K562 (cell line): ENCODE measurements around the gene DNAJC2. TPM values are rescaled to one million over a fixed set of nuclear protein-coding genes. Genes with fewer than 3 reads are reported as not detected.
A peak's percentile ranks its signal among the peaks of the same experiment; 100 is the strongest.

Experiments
- ARID1B ChIP-seq: fragments of 450-650 bp; IDR thresholded peaks from 2 replicates; pipeline ENCODE4 v1.6.1; 2016; ENCODE audit warnings: antibody characterized with exemption, mild to moderate bottlenecking, inconsistent platforms
- EP400 ChIP-seq: fragments of 450-650 bp; IDR thresholded peaks from 2 replicates; pipeline ENCODE4 v1.6.1; 2017; ENCODE audit warnings: antibody characterized with exemption, mild to moderate bottlenecking, moderate library complexity
- KDM1A ChIP-seq, 2 experiments: fragments of 450-650 bp; IDR thresholded peaks; 2 replicates each; pipeline ENCODE4 v1.6.1; 2016; ENCODE audit warnings: mild to moderate bottlenecking in 2 of 2
- L3MBTL2 ChIP-seq: fragments of 450-650 bp; IDR thresholded peaks from 2 replicates; pipeline ENCODE4 v1.6.1; 2016; ENCODE audit warnings: mild to moderate bottlenecking, moderate library complexity
- NR1H2 ChIP-seq: sonication (generic); formaldehyde crosslinking; IDR thresholded peaks from 2 replicates; pipeline ENCODE4 v1.4.0; 2020; ENCODE audit warnings: mild to moderate bottlenecking, missing genetic modification reagents
- SMAD3 ChIP-seq: fragments of 450-650 bp; formaldehyde crosslinking; conservative IDR thresholded peaks from 2 replicates; pipeline ENCODE4 v1.4.0; 2020; ENCODE audit warnings: mild to moderate bottlenecking
- SMAD4 ChIP-seq: fragments of 250-450 bp; sonication (Bioruptor Pico); conservative IDR thresholded peaks from 2 replicates; pipeline ENCODE4 v1.8.0; 2021; ENCODE audit warnings: inconsistent platforms, mild to moderate bottlenecking, moderate library complexity
- TBP ChIP-seq: optimal IDR thresholded peaks from 2 replicates; pipeline ENCODE3; 2011; ENCODE audit warnings: low read depth, low read length, improper control_type of control experiment
- TCF7 ChIP-seq: sonication (generic); IDR thresholded peaks from 2 replicates; pipeline ENCODE4 v1.6.1; 2016; ENCODE audit warnings: antibody characterized with exemption, borderline replicate concordance
- XRCC5 ChIP-seq: fragments of 200-400 bp; formaldehyde crosslinking; IDR thresholded peaks from 2 replicates; pipeline ENCODE4 v1.6.1; 2017; ENCODE audit warnings: low read depth, mild to moderate bottlenecking, low read length
- ZNF174 ChIP-seq: fragments of 250-450 bp; sonication (Bioruptor Pico); IDR thresholded peaks from 2 replicates; pipeline ENCODE4 v1.4.0; 2020; ENCODE audit warnings: mild to moderate bottlenecking
- polyA plus RNA-seq, 8 experiments: library from polyadenylated mRNA; depleted of rRNA in 4 of 8; stranded (reverse) in 5 of 8; unstranded in 3 of 8; fragments of >200 nt; fragmentation: Nextera tagmentation in 2 of 8; fragmentation: Illumina TruSeq in 1 of 8; extraction: Ambion mirVana in 2 of 8; extraction: Trizol in 1 of 8; gene quantifications; 2 replicates each; pipeline versions ENCODE4 v1.2.1 to v1.2.3, GENCODE V29; 2011 to 2014; ENCODE audit warnings: inconsistent platforms in 1 of 8, missing spikeins in 1 of 8
- total RNA-seq, 7 experiments: library from RNA; depleted of rRNA in 6 of 7; stranded (reverse); fragments of >200 nt in 6 of 7; fragmentation: Illumina TruSeq in 2 of 7; extraction: Trizol in 2 of 7; gene quantifications; 2 replicates each; pipeline versions ENCODE4 v1.2.1 to v1.2.3, GENCODE V29; 2011 to 2021; ENCODE audit warnings: low replicate concordance in 1 of 7
- TF ChIP-seq, protein P1 (sequence below): fragments of 450-650 bp; IDR thresholded peaks from 2 replicates; pipeline ENCODE4 v1.6.1; 2018; ENCODE audit not compliant: partially characterized antibody
- TF ChIP-seq, protein P2 (sequence below): fragments of 250-450 bp; sonication (Bioruptor Pico); IDR thresholded peaks from 2 replicates; pipeline ENCODE4 v1.9.0; 2021; ENCODE audit warnings: mild to moderate bottlenecking, inconsistent platforms
- TF ChIP-seq, protein P3 (sequence below): fragments of 450-650 bp; formaldehyde crosslinking; IDR thresholded peaks from 2 replicates; pipeline ENCODE4 v1.4.0; 2020; ENCODE audit warnings: mild to moderate bottlenecking, moderate library complexity
- TF ChIP-seq, protein P4 (sequence below), 2 experiments: fragments of 200-800 bp in 1 of 2; sonication (Bioruptor generic) in 1 of 2; sonication (generic) in 1 of 2; formaldehyde crosslinking in 1 of 2; IDR thresholded peaks in 1 of 2; conservative IDR thresholded peaks in 1 of 2; 2 replicates each; pipeline versions ENCODE4 v1.5.0 to v1.6.1; 2016 to 2020; ENCODE audit warnings: missing compliant biosample characterization in 1 of 2, missing genetic modification characterization in 1 of 2, missing genetic modification reagents in 1 of 2
- TF ChIP-seq, protein P5 (sequence below): sonication (generic); formaldehyde crosslinking; IDR thresholded peaks from 2 replicates; pipeline ENCODE4 v1.8.1; 2023; ENCODE audit warnings: mild to moderate bottlenecking, missing genetic modification reagents

The DNAJC2 gene
- total and polyA plus RNA-seq, 9 of the 15 experiments (the other 6 are each of a cell fraction or from before 2014, with no cell fraction given), result 40.2 to 157 (median 92.1) TPM

DNA sequence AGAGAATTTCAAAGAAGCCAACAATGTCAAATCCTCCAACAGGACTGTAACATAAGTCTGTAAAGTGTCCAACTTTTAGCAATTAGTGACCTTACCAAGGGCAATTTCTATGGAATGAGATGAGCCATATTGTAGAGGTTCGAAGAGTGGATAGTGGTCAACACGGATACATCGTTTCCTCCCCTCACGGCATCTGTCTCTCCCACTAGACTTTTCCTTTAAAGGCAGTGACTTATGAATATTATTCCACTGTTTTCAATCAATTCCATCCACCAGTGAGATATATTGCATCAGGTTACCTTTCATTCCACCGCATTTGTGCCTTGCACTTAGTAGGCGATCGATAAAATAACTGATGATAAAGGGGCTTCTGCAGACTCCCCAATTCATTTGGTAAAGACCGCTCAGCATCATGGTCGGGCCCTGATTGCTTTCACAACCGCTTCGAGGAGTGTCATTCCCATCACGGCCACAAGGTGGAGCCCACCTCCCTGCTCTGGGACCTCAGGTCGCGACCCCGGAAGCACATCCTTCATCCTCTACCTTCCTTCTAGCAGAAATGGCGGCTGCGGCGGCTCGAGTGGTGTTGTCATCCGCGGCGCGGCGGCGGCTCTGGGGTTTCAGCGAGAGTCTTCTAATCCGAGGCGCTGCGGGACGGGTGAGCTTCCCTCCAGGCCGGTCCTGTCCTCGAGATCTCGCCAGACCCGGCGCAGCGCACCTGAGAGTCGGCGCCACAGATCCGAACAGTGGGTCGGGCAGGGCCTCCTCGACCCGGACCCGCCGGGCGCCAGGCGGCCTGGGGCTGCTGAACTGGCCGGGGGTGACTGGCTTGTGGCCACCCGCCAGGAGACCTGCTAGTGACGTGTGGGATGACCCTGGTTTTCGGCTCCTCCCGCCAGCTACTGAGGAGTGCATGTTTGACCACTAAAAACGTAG lies 47.4 kb downstream of the DNAJC2 start, which contains the start of gene PMPCB (continued):
- TF ChIP-seq, protein P1, sequence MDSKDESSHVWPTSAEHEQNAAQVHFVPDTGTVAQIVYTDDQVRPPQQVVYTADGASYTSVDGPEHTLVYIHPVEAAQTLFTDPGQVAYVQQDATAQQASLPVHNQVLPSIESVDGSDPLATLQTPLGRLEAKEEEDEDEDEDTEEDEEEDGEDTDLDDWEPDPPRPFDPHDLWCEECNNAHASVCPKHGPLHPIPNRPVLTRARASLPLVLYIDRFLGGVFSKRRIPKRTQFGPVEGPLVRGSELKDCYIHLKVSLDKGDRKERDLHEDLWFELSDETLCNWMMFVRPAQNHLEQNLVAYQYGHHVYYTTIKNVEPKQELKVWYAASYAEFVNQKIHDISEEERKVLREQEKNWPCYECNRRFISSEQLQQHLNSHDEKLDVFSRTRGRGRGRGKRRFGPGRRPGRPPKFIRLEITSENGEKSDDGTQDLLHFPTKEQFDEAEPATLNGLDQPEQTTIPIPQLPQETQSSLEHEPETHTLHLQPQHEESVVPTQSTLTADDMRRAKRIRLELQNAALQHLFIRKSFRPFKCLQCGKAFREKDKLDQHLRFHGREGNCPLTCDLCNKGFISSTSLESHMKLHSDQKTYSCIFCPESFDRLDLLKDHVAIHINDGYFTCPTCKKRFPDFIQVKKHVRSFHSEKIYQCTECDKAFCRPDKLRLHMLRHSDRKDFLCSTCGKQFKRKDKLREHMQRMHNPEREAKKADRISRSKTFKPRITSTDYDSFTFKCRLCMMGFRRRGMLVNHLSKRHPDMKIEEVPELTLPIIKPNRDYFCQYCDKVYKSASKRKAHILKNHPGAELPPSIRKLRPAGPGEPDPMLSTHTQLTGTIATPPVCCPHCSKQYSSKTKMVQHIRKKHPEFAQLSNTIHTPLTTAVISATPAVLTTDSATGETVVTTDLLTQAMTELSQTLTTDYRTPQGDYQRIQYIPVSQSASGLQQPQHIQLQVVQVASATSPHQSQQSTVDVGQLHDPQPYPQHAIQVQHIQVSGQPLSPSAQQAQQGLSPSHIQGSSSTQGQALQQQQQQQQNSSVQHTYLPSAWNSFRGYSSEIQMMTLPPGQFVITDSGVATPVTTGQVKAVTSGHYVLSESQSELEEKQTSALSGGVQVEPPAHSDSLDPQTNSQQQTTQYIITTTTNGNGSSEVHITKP, result peak; percentile 40
- TF ChIP-seq ZNF174 (CRISPR knock-in tag) (no peak), KDM1A (IDR thresholded peaks at IDR 0.05) (peak; percentile 51 to 77), XRCC5 (peak; percentile 90), SMAD4 (peak; percentile 89), NR1H2 (0 out of 2 replicates have a peak, but pooled peaks have one; percentile 61), TBP (peak; percentile 93), ARID1B (peak; percentile 40), EP400 (peak; percentile 94), L3MBTL2 (peak; percentile 70), SMAD3 (0 out of 2 replicates have a peak, but pooled peaks have one; percentile 58), TCF7 (0 out of 2 replicates have a peak, but pooled peaks have one; percentile 18)
- TF ChIP-seq, protein P2, sequence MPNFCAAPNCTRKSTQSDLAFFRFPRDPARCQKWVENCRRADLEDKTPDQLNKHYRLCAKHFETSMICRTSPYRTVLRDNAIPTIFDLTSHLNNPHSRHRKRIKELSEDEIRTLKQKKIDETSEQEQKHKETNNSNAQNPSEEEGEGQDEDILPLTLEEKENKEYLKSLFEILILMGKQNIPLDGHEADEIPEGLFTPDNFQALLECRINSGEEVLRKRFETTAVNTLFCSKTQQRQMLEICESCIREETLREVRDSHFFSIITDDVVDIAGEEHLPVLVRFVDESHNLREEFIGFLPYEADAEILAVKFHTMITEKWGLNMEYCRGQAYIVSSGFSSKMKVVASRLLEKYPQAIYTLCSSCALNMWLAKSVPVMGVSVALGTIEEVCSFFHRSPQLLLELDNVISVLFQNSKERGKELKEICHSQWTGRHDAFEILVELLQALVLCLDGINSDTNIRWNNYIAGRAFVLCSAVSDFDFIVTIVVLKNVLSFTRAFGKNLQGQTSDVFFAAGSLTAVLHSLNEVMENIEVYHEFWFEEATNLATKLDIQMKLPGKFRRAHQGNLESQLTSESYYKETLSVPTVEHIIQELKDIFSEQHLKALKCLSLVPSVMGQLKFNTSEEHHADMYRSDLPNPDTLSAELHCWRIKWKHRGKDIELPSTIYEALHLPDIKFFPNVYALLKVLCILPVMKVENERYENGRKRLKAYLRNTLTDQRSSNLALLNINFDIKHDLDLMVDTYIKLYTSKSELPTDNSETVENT (CRISPR knock-in tag), result peak; percentile 48; the same call in 1 of the 2 replicates
- TF ChIP-seq, protein P3, sequence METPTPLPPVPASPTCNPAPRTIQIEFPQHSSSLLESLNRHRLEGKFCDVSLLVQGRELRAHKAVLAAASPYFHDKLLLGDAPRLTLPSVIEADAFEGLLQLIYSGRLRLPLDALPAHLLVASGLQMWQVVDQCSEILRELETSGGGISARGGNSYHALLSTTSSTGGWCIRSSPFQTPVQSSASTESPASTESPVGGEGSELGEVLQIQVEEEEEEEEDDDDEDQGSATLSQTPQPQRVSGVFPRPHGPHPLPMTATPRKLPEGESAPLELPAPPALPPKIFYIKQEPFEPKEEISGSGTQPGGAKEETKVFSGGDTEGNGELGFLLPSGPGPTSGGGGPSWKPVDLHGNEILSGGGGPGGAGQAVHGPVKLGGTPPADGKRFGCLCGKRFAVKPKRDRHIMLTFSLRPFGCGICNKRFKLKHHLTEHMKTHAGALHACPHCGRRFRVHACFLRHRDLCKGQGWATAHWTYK (CRISPR knock-in tag), result peak; percentile 86; the same call in 1 of the 2 replicates
- TF ChIP-seq, protein P4, sequence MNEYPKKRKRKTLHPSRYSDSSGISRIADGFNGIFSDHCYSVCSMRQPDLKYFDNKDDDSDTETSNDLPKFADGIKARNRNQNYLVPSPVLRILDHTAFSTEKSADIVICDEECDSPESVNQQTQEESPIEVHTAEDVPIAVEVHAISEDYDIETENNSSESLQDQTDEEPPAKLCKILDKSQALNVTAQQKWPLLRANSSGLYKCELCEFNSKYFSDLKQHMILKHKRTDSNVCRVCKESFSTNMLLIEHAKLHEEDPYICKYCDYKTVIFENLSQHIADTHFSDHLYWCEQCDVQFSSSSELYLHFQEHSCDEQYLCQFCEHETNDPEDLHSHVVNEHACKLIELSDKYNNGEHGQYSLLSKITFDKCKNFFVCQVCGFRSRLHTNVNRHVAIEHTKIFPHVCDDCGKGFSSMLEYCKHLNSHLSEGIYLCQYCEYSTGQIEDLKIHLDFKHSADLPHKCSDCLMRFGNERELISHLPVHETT (CRISPR knock-in tag; conservative IDR thresholded peaks at IDR 0.05 in 1 of 2, IDR thresholded peaks at IDR 0.05 in 1 of 2), result peak in 1 of 2 experiments; percentile 66; a peak in 2 of 4 replicates
- TF ChIP-seq, protein P5, sequence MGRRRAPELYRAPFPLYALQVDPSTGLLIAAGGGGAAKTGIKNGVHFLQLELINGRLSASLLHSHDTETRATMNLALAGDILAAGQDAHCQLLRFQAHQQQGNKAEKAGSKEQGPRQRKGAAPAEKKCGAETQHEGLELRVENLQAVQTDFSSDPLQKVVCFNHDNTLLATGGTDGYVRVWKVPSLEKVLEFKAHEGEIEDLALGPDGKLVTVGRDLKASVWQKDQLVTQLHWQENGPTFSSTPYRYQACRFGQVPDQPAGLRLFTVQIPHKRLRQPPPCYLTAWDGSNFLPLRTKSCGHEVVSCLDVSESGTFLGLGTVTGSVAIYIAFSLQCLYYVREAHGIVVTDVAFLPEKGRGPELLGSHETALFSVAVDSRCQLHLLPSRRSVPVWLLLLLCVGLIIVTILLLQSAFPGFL (CRISPR knock-in tag), result 0 out of 2 replicates have a peak, but pooled peaks have one; percentile 17
